ENCODE results near the gene TFPI. TPM values are rescaled to one million over a fixed set of nuclear protein-coding genes. Genes with fewer than 3 reads are reported as not detected.

TFPI gene
- total and polyA plus RNA-seq, 2 donors (not counting 1 experiment from before 2014, with no cell fraction given) = not detected

- ChIA-PET POLR2A (no interaction called here), CTCF (no interaction called here)
- H3K9ac ChIP-seq (ENCODE audit: low read length) = no peak overlapping the region
- Mint-ChIP-seq H3K27ac (no peak overlapping the region), H3K4me1 (no peaks in the 10 kb centered on the region), H3K9me3 (ENCODE audit: insufficient read depth) (no peaks in the 10 kb centered on the region), H3K27me3 (no peaks in the 10 kb centered on the region), H3K4me3 (no peak overlapping the region)
- DNase-seq (no peak), ATAC-seq (ENCODE audit: low read depth) (no peak)
- H3K4me2 ChIP-seq (replicated peaks; ENCODE audit: low read depth, low read length, poor library complexity, severe bottlenecking) = no peak overlapping the region
- intact Hi-C loops (cut with micrococcal nuclease) = no loop called here
- peaks cover 0 to 5% (median 0%) of the 10 kb centered on the region in 3 donors for H3K9me3 ChIP-seq (ENCODE audit: control extremely low read depth in 1 of 3, control insufficient read depth in 2 of 3, insufficient read depth in 1 of 3, low read length in 2 of 3)
- no peaks in the 10 kb centered on the region for H3K36me3 ChIP-seq (replicated peaks in 1 of 2; ENCODE audit: control extremely low read depth in 1 of 2, control insufficient read depth in 1 of 2, extremely low read depth in 1 of 2, insufficient read depth in 2 of 2, low read length in 1 of 2)
- H4K20me1 ChIP-seq (ENCODE audit: control insufficient read depth, insufficient read depth, low read length, poor library complexity, severe bottlenecking) = no peaks in the 10 kb centered on the region
- no peak for TF ChIP-seq EZH2 (IDR thresholded peaks at IDR 0.05; ENCODE audit: borderline replicate concordance, insufficient read depth, low read depth, low read length, poor library complexity, severe bottlenecking)
- TF ChIP-seq, protein P1, sequence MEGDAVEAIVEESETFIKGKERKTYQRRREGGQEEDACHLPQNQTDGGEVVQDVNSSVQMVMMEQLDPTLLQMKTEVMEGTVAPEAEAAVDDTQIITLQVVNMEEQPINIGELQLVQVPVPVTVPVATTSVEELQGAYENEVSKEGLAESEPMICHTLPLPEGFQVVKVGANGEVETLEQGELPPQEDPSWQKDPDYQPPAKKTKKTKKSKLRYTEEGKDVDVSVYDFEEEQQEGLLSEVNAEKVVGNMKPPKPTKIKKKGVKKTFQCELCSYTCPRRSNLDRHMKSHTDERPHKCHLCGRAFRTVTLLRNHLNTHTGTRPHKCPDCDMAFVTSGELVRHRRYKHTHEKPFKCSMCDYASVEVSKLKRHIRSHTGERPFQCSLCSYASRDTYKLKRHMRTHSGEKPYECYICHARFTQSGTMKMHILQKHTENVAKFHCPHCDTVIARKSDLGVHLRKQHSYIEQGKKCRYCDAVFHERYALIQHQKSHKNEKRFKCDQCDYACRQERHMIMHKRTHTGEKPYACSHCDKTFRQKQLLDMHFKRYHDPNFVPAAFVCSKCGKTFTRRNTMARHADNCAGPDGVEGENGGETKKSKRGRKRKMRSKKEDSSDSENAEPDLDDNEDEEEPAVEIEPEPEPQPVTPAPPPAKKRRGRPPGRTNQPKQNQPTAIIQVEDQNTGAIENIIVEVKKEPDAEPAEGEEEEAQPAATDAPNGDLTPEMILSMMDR (IDR thresholded peaks at IDR 0.05) = no peak
- no peaks in the 10 kb centered on the region for H3K79me2 ChIP-seq (ENCODE audit: control insufficient read depth, insufficient read depth, low read length)
- H3K27me3 ChIP-seq (replicated peaks in 1 of 4; ENCODE audit: control extremely low read depth in 1 of 4, control insufficient read depth in 3 of 4, insufficient read depth in 4 of 4, low read length in 3 of 4) = no peaks in the 10 kb centered on the region
- no peak overlapping the region for H3K27ac ChIP-seq (ENCODE audit: low read length in 2 of 2)
- H2AFZ ChIP-seq (ENCODE audit: insufficient read depth, low read depth, low read length, poor library complexity, severe bottlenecking) = no peak overlapping the region
- H3K4me3 ChIP-seq (ENCODE audit: control extremely low read depth in 1 of 5, extremely low read depth in 1 of 5, insufficient read depth in 1 of 5, low read depth in 2 of 5, low read length in 4 of 5) = no peak overlapping the region
- no peaks in the 10 kb centered on the region for H3K4me1 ChIP-seq (ENCODE audit: control insufficient read depth in 2 of 2, insufficient read depth in 2 of 2, low read length in 2 of 2)
Measured at GRCh38 chr2:187523325-187523724, 30.9 kb downstream of the TFPI start.

- H3K4me3 ChIP-seq (ENCODE audit: control extremely low read depth in 1 of 5, extremely low read depth in 1 of 5, insufficient read depth in 1 of 5, low read depth in 2 of 5, low read length in 4 of 5) = no peak overlapping the region
- Mint-ChIP-seq H3K4me3 (no peak overlapping the region), H3K4me1 (no peaks in the 10 kb centered on the region), H3K9me3 (ENCODE audit: insufficient read depth) (peaks cover 2% of the 10 kb centered on the region), H3K27ac (no peak overlapping the region), H3K27me3 (no peaks in the 10 kb centered on the region)
- no peak overlapping the region for H3K27ac ChIP-seq (ENCODE audit: low read length in 2 of 2)
- no peak for TF ChIP-seq EZH2 (IDR thresholded peaks at IDR 0.05; ENCODE audit: borderline replicate concordance, insufficient read depth, low read depth, low read length, poor library complexity, severe bottlenecking)
- TF ChIP-seq, protein P1 (IDR thresholded peaks at IDR 0.05) = no peak
- DNase-seq (no peak), ATAC-seq (ENCODE audit: low read depth) (no peak)
- no peaks in the 10 kb centered on the region for H3K4me1 ChIP-seq (ENCODE audit: control insufficient read depth in 2 of 2, insufficient read depth in 2 of 2, low read length in 2 of 2)
- H3K79me2 ChIP-seq (ENCODE audit: control insufficient read depth, insufficient read depth, low read length) = no peaks in the 10 kb centered on the region
- H3K4me2 ChIP-seq (replicated peaks; ENCODE audit: low read depth, low read length, poor library complexity, severe bottlenecking) = no peak overlapping the region
- H2AFZ ChIP-seq (ENCODE audit: insufficient read depth, low read depth, low read length, poor library complexity, severe bottlenecking) = no peak overlapping the region
- 94% methylated on average over 2 of the region's 7 CpGs for WGBS (ENCODE audit: insufficient coverage)
- H3K9ac ChIP-seq (ENCODE audit: low read length) = no peak overlapping the region
- H3K9me3 ChIP-seq (ENCODE audit: control extremely low read depth in 1 of 3, control insufficient read depth in 2 of 3, insufficient read depth in 1 of 3, low read length in 2 of 3) = peaks cover 0 to 8% (median 0%) of the 10 kb centered on the region in 3 donors
- no peaks in the 10 kb centered on the region for H4K20me1 ChIP-seq (ENCODE audit: control insufficient read depth, insufficient read depth, low read length, poor library complexity, severe bottlenecking)
- no peaks in the 10 kb centered on the region for H3K27me3 ChIP-seq (replicated peaks in 1 of 4; ENCODE audit: control extremely low read depth in 1 of 4, control insufficient read depth in 3 of 4, insufficient read depth in 4 of 4, low read length in 3 of 4)
- POLR2A ChIA-PET = no interaction called here
- H3K36me3 ChIP-seq (replicated peaks in 1 of 2; ENCODE audit: control extremely low read depth in 1 of 2, control insufficient read depth in 1 of 2, extremely low read depth in 1 of 2, insufficient read depth in 2 of 2, low read length in 1 of 2) = no peaks in the 10 kb centered on the region
- intact Hi-C loops (cut with micrococcal nuclease) = no loop called here
- CTCF ChIA-PET = no interaction called here
Measured at GRCh38 chr2:187520121-187520624, 34.1 kb downstream of the TFPI start.
